Prostate gland (tissue), 2 donors: ENCODE data around the gene LTB. TPM values are rescaled to one million over a fixed set of nuclear protein-coding genes. Genes with fewer than 3 reads are reported as not detected.

Experiments
- DNase-seq: peaks from one replicate; pipeline ENCODE4 v3.0.0-alpha.2; 2019; ENCODE audit warnings: low spot score
- H3K27ac ChIP-seq, 2 donors: fragments of 200-600 bp; sonication (generic); 2 replicates each; pipeline ENCODE4 v1.5.1; 2017 to 2019
- H3K27me3 ChIP-seq: fragments of 200-600 bp; sonication (generic); replicated peaks from 2 replicates; pipeline ENCODE4 v1.5.1; 2019; ENCODE audit not compliant: insufficient read depth
- H3K36me3 ChIP-seq, 2 donors: fragments of 200-600 bp; sonication (generic); 1 replicate in 1 of 2; 2 replicates in 1 of 2; pipeline versions ENCODE4 v1.5.1 to v1.8.1; 2017 to 2019
- H3K4me1 ChIP-seq: fragments of 200-600 bp; sonication (generic); replicated peaks from 2 replicates; pipeline ENCODE4 v1.5.1; 2019
- H3K4me3 ChIP-seq, 2 donors: fragments of 200-600 bp; sonication (generic); 2 replicates each; pipeline ENCODE4 v1.5.1; 2017 to 2019
- H3K9me3 ChIP-seq: fragments of 200-600 bp; sonication (generic); 2 replicates; pipeline ENCODE4 v1.5.1; 2017
- CTCF ChIP-seq, 4 experiments: fragments of 200-600 bp in 2 of 4; fragments of 450-650 bp in 2 of 4; sonication (generic) in 2 of 4; IDR thresholded peaks; 1 replicate in 3 of 4; 2 replicates in 1 of 4; pipeline ENCODE4 v1.5.1; 2016 to 2019; ENCODE audit warnings: antibody characterized with exemption in 4 of 4, mild to moderate bottlenecking in 2 of 4, moderate library complexity in 2 of 4
- POLR2A ChIP-seq: fragments of 450-650 bp; IDR thresholded peaks from one replicate; pipeline ENCODE4 v1.6.1; 2016; ENCODE audit warnings: antibody characterized with exemption, mild to moderate bottlenecking
- POLR2AphosphoS5 ChIP-seq: sonication (generic); formaldehyde crosslinking; IDR thresholded peaks from one replicate; pipeline ENCODE4 v1.6.1; 2017; ENCODE audit warnings: antibody characterized with exemption
- WGBS: methylation state at CpG from one replicate; pipeline ENCODE4 v1.1.5; 2018; 5-methylcytosine and 5-hydroxymethylcytosine counted together
- intact Hi-C: fragments of 100-400 bp; cut with DNase I; formaldehyde crosslinking; loops from one replicate; pipeline ENCODE4 v1.14.2; 2022
- total RNA-seq, 2 donors: library from RNA; depleted of rRNA; stranded (reverse); fragments of >200 nt; gene quantifications; one replicate each; pipeline ENCODE4 v1.1.0, GENCODE V29; 2016

Gene LTB
- total RNA-seq, 2 donors from 2014 or later: 0.97 TPM; not detected in 1

GRCh38 chr6:31579119-31579505, 3.1 kb downstream of the LTB start:
- TF ChIP-seq CTCF (IDR thresholded peaks at IDR 0.05): no peak
- TF ChIP-seq POLR2A: no peak
- no peak for TF ChIP-seq POLR2AphosphoS5
- Histone ChIP-seq H3K27me3 (no peaks in the 10 kb centered on the region), H3K4me3 (no peak overlapping the region), H3K27ac (no peak overlapping the region), H3K36me3 (no peaks in the 10 kb centered on the region), H3K9me3 (no peaks in the 10 kb centered on the region), H3K4me1 (no peaks in the 10 kb centered on the region)
- intact Hi-C loops: no loop called here
- 90% methylated on average over 3 of the region's 3 CpGs for WGBS
- DNase-seq: no peak

GRCh38 chr6:31578184-31579118, 3.8 kb downstream of the LTB start:
- Histone ChIP-seq H3K36me3 (no peaks in the 10 kb centered on the region), H3K4me1 (no peaks in the 10 kb centered on the region), H3K27me3 (no peaks in the 10 kb centered on the region), H3K27ac (no peak overlapping the region), H3K4me3 (no peak overlapping the region), H3K9me3 (no peaks in the 10 kb centered on the region)
- intact Hi-C loops: no loop called here
- no peak for DNase-seq
- WGBS: 77% methylated on average over 12 of the region's 12 CpGs
- TF ChIP-seq CTCF (IDR thresholded peaks at IDR 0.05) (no peak), POLR2A (no peak), POLR2AphosphoS5 (no peak)

- no peak for DNase-seq
Observed at GRCh38 chr6:31577579-31577966, 4.7 kb downstream of the LTB start.

GRCh38 chr6:31576897-31577578, 5.2 kb downstream of the LTB start:
- no peak overlapping the region for H3K27ac ChIP-seq
- no peak overlapping the region for H3K4me3 ChIP-seq
- H3K9me3 ChIP-seq: no peaks in the 10 kb centered on the region
- no peak for TF ChIP-seq POLR2A
- TF ChIP-seq CTCF (IDR thresholded peaks at IDR 0.05): no peak
- no peak for TF ChIP-seq POLR2AphosphoS5
- no peak for DNase-seq
- WGBS: 87% methylated on average over 19 of the region's 19 CpGs
- H3K27me3 ChIP-seq: no peaks in the 10 kb centered on the region
- no peaks in the 10 kb centered on the region for H3K4me1 ChIP-seq
- H3K36me3 ChIP-seq: no peaks in the 10 kb centered on the region
- intact Hi-C loops: no loop called here

More at GRCh38 chr6:31577579-31577966, 4.7 kb downstream of the LTB start:
- Histone ChIP-seq H3K27ac (no peak overlapping the region), H3K36me3 (no peaks in the 10 kb centered on the region), H3K4me3 (no peak overlapping the region), H3K27me3 (no peaks in the 10 kb centered on the region), H3K9me3 (no peaks in the 10 kb centered on the region), H3K4me1 (no peaks in the 10 kb centered on the region)
- intact Hi-C loops: no loop called here
- no peak for TF ChIP-seq POLR2A
- TF ChIP-seq POLR2AphosphoS5: no peak
- TF ChIP-seq CTCF (IDR thresholded peaks at IDR 0.05): no peak
- WGBS: 95% methylated on average over 3 of the region's 3 CpGs
